Right kidney (tissue), 1 donor: Measurements from ENCODE around the gene DNAAF3.
A peak's percentile ranks its signal among the peaks of the same experiment; 100 is the strongest.
"Not testable (repeated sequence)": the region's sequence is repeated elsewhere in the genome, so short reads cannot be mapped to it uniquely, and the experiment has no call there.

ENCODE experiments used
- DNase-seq: peaks from one replicate; pipeline ENCODE4 v3.0.0-alpha.2; 2016

The DNAAF3 gene

DNA sequence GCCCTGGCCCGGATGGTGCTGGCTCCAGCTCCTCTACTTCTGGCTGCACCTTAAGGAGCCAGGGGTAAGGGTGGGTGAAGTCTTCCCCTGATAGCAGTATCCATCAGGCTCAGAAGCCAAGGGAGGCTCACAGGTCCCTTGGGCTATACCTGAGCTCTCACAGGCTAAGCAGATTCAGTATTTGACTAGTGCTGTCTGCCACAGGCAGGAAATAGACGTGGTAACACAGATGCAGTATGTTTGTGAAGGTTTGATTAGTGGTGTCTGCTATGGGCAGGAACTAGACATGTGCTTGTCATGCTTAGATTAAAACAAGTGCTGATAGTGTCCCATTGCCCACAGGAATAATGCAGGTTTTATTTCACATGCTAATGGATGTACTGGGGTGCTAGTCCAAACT lies 9.7 kb upstream of the DNAAF3 start:
- DNase-seq = no peak

DNA sequence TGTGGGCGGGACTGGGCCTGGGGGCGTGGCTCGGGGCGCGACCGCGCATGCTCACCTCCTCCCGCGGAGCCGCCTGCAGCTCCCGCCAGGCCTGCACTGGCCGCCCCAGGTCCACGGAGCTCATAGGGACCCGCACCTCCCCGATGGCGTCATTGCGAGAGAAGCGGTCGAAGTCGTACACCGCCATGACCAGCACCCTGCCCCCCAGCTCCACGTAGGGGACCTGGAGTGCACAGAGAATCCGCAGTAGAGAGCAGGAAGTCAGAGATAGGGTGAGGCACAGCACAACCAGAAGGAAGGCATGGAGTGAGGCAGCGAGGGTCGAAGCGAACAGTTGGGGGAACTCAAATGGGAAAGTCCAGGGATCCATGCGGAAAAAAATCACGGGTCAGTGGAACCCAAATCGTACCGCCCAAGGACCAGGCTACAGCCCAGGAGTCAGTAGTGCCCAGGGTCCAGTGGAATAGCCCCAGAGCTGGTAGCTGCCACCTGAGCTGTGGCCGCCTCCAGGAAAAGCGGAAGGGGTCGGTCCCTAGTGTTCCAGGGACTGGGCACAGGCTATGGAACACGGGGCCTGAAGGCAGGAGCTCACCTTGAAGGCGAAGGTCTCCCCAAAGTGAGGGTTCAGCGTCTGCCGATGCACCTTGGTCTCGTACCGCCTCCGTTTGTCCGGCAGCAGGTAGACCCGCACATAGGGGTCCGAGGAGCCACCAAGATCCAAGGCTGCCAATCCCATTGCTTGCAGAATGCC lies 8.9 kb upstream of the DNAAF3 start:
- DNase-seq = no peak

DNA sequence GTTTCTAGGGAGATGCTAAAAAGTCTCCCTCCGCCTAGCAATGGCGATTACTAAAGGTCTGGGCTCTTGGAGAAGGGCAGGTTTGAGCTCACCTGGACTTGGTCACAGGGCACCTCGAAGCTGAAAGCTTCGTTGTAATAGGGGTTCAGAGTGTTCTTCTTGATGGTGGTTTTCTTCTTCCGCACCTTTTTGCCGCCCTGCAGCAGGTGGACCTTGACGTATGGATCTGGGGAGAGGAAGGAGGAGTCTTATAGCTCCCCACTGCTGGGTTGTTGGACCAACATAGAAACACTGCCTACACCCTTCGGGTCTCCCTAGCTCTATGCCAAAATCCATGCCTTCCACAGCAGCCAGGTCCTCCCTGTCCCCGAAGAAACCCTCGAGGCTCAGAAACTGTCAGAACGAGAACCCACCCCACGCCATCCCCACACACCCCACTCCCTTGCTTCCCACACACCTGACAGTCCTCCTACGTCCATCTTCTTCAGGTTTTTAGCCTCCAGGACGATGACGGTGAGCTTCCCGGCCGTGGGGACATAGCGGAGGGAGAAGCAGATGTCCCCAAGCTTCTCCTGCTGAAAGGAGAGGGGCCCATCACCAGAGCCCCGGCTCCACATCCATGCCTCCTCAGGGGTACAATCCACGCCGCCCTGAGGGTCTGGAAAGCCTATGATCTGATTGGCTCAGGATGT lies 8.2 kb upstream of the DNAAF3 start:
- DNase-seq = no peak

- peak; percentile 52 for DNase-seq
Observed at GRCh38 chr19:55173714-55174409, 7.4 kb upstream of the DNAAF3 start.

DNA sequence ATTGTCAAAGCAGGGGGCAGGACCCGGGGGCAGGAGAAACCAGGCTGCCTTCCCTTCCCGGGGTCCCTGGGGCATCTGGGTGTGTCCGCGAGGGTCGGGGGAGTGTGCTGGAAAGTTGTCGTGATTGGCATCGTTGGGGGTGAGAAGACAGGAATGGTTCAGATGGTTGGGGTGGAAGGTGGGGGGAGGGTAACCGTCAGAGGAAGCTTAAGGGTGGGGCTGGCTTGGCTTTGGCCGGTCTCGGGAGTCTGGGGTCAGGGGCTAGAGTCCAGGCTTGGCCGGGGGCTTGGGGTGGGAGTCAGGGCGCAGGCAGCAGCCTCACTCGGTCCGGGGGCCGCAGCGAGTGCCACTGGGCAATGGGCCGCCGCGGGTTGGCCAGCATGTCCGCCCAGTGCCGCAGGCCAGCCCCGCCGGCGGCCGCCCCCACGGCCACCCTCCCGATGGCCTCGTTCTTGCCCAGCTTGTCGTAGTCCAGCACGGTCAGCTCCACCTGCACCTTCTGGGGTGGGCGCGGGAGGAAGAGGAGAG lies 6.8 kb upstream of the DNAAF3 start:
- DNase-seq = no peak

DNA sequence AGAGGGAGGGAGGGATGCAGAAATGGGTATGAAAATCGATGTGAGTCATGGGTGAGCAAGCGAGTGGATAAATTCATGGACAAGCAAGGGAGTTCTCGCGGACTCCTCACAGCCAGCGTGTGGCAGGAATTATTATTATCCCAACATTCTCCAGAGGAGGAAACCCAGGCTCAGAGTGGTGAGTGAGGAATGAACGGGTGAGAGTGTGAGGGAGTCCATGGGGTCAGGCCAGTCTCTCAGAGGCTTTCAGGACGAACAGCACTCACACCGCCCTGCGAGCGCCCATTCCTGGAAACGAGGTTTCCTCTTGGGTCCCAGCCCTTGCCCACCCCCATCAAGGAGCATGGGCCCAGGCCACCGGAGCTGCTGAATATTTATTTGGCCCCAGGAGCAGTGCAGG lies 6.3 kb upstream of the DNAAF3 start:
- DNase-seq = no peak

- not testable (repeated sequence) for DNase-seq
Observed at GRCh38 chr19:55172318-55172717, 5.9 kb upstream of the DNAAF3 start.

DNA sequence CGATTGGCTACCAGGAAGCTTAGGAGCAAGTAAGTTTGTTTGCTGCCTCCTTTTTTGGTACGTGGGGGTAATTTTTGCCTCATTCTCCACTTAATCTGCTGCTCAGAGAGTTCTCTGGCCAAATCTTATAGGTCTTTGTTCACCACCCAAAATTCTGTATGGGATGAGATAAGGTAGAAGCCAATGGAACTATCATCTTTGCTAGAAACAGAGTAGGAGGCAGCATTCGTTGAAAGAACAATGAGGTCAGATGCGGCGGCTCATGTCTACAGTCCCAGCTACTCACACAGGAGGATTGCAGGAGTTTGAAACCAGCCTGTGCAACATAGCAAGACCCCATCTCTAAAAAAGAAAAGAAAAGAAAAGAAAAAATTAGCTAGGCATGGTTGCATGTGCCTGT lies 5.0 kb upstream of the DNAAF3 start:
- no peak for DNase-seq

DNA sequence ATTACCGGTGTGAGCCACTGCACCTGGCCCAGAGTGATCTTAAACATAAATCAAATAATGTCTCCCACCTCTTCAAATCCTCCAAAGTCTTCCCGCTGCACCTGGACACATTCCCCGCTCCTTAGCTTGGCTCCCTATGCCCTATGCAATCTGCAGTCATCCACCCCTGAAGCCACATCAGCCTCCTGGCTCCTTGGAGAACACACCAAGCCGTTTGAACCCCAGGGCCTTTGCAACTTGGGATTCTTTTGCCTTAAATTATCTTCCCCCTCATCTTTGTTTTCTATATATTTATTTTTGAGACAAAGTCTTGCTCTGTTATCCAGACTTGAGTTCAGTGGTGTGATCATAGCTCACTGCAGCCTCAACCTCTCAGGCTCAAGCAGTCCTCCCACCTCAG lies 2.7 kb upstream of the DNAAF3 start:
- DNase-seq = no peak

GRCh38 chr19:55165952-55166529 lies 372 bp downstream of the DNAAF3 start:
- DNase-seq = peak; percentile 83

DNA sequence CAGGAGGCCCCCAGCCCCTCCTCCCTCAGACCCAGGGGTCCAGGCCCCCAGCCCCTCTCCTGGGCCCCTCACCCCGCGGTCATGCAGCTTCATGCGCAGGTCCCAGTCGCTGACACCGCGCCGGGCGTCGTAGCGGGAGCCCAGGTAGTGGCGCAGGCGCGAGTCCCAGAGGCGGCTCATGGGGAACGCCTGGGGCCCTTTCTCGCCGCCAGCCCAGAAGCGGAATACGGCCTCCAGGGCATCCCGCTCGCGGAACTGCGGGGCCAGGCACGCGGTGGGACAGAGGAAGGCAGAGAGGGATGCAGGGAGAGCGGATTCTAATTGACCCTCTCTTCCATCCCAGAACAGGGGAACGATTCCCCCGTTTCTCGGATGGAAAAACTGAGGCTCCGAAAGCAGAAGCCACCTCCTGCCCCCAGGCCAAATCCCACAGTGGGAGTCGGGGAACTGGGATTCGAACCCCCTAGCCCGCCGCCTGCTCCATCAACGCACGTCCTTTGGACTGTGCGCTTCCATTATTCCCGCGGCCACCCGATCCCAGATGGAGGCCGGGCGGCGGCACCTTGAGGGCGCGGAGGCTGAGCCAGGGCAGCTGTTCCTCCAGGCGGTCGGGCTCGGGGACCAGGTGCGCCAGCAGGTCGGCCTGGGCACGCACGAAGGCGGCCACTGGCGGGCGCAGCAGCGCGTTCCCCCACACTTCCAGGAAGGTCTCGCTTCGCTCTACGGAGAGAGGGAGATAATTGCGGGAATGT lies 4.7 kb downstream of the DNAAF3 start:
- no peak for DNase-seq

DNA sequence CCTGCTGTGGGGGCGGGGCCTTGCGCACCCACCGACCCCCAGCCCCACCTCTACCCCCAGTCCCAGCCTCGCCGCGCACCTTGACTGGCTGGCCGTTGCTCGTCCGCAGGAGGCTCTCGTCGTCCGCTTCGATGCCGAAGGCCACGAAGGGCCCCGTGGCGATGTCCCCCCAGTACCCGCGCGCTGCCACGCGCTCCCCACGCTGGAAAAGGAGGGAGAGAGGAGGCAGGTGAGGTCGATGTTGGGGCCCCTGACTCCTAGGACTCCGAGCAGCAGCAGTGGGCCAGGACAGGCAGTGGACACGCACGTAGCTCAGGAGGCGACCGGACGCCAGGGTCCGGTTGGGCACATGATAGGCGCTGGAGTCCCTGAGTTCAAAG lies 5.4 kb downstream of the DNAAF3 start:
- DNase-seq = no peak

- peak; percentile 63 for DNase-seq
Observed at GRCh38 chr19:55160128-55160985, 6.1 kb downstream of the DNAAF3 start.

DNA sequence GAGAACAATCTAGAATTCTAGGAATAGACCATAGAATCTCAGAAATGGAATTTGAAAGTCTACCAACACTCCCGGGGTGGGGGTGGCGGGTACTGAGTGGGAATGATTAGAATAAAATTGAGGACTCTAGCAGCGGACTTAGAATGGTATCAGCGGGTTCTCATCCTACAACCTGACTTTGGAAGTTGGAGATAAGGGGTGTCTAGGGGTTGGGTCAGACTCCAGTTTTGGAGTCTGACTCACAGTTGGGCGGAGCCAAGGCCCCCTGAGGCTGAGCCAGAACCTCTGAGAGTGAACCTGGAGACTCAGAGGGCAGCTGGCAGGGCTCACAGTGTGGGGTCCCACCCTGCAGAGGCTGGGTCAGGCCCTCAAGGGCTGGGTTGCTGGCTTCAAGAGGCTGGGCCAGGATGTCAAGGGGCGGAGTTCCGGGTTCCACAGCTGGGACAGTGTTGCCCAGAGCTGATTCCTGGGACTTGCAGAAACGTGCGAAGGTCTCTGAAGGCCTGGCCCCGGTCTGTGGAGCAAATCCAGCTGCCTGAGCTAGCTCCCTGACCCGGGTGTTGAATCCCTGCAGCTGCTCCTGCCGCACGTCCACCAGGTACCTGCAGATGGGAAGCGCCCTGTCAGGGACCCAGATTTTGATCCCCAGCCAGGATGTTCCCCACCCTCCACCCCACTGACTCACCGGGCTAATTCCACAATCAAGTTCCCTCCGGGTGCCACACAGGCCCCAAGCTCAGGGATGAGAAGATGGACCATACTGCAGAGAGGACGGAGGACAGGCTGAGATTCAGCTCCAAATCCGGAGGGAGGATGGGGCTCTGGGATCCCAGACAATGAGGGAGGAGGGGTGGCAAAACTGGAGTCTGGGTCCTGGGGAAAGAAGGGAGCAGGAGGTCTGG lies 7.3 kb downstream of the DNAAF3 start:
- DNase-seq = no peak

DNA sequence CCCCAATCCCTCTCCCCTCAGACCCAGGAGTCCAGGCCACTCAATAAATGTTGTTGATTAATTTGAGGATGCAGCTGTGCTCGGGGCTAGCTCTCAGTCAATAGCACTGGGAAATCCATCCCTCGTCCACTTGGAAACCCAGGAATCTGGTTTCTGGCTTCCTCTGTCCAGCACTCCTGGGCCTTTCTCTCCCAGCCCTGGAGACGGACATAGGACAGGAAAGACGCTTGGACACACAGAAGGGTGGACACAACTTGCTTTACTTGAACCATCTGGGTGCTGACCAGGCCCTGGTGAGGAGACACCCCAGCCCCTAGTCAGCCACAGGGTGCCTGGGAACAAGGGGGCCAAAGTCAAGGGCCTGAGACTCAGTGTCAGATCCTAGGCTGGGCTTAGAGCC lies 8.0 kb downstream of the DNAAF3 start:
- DNase-seq = no peak

DNA sequence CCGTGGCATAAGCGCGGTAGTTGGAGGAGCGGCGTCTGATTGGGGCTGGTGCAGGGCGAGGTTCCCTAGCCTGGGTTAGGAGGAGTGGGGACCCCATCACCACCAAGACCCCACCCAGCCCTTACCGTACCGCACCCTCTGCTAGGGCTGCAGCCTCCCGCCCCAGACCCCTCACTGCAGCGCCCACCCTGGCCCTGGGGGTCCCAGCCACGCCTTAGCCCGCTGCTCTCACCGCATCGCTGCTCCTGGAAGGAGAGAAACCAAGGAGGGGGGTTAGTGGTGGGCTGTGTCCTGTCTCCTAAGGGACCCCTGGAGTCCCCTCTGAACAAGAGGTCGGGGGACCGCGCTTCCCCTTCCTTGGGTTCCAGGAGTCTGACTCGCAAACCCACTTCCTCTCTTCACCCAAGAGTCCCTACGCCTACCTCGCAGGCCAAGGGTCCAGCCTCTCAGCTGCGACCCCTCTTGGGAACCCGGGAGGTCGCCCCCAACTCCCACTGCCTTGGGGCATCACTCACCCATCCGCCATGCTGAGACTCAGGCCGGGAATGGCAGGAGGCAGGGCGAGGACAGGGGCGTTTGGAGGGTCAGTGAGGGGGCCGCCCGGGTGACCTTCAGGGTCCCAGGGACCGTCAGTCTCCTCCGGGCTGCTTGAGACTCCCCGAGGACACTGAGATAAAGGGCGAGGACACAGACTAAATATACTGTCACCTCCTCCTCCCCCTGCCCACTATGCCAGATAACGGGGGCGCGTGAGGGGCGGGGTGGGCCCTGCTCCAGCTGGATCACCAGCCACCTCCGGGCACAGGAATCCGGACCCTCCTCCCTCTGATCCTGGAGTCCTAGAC lies 9.1 kb downstream of the DNAAF3 start, which contains the start of gene TNNI3:
TNNI3 (minus strand) TSS at position 669 of the 845 bp plus-strand sequence; CDS start at position 526, 143 bp downstream.
- DNase-seq = no peak

DNA sequence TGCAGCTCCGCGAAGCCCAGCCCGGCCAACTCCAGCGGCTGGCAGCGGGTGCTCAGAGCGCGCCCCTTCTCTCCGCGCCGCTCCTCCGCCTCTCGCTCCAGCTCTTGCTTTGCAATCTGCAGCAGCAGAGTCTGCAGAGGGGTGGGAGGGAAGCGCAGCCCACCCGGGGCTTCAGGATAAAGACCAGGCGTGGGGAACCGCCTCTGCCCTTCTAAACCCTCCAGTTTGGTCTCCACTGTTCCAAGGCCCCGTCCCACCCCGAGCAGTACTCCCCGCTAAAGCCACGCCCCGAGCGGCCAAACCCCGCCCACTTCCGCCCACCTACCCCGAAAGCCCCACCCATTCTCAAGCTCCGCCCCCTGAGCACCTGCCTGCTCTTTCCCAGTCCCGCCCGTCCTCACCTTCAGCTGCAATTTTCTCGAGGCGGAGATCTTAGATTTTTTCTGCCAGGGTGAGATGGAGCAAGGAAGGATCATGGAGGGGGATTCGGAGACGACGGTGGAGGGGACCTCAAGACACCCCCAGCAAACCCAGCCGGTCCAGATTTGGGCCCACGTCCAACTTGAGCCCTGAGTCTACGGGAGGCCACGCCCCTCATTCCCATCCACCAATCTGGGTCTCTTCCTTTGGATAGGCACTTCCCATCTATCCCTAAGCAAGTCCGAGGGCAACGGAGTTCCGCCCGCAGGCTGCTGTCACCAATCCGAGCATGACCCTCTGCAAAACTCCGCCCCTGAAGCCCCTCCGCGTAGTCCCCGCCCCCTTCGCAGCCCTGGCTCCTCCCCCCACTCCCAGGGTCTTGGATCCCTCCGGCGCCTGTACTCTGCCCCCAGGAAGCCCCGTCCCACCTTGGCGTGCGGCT lies 10.0 kb downstream of the DNAAF3 start:
- peak; percentile 56 for DNase-seq

GRCh38 chr19:55155784-55156183 lies 10.6 kb downstream of the DNAAF3 start:
- not testable (repeated sequence) for DNase-seq
